Mesenchymal stem cell (in vitro differentiated cells and primary cell): ENCODE data around the gene DDA1.
"Not testable (repeated sequence)": the region's sequence is repeated elsewhere in the genome, so short reads cannot be mapped to it uniquely, and the experiment has no call there.

Experiments used
- DNase-seq: peaks from one replicate; pipeline ENCODE4 v3.0.0-alpha.2; 2013
- H2AFZ ChIP-seq: one replicate; pipeline ENCODE4 v1.6.1; 2013; ENCODE audit warnings: low read depth, mild to moderate bottlenecking, control low read depth, inconsistent platforms, low read length, moderate library complexity
- H2AK5ac ChIP-seq: 2 replicates; pipeline ENCODE4 v1.6.1; 2013; ENCODE audit warnings: low read length, moderate library complexity, mild to moderate bottlenecking, inconsistent platforms; ENCODE audit not compliant: severe bottlenecking
- H2BK120ac ChIP-seq: one replicate; pipeline ENCODE4 v1.6.1; 2013; ENCODE audit warnings: low read depth, mild to moderate bottlenecking, inconsistent platforms, low read length, moderate library complexity
- H2BK12ac ChIP-seq, 2 experiments: one replicate each; pipeline ENCODE4 v1.6.1; 2013; ENCODE audit warnings: inconsistent platforms in 2 of 2, low read length in 2 of 2, mild to moderate bottlenecking in 2 of 2, moderate library complexity in 2 of 2, control low read depth in 1 of 2
- H2BK15ac ChIP-seq: one replicate; pipeline ENCODE4 v1.6.1; 2013; ENCODE audit warnings: mild to moderate bottlenecking, low read depth, inconsistent platforms; ENCODE audit not compliant: poor library complexity, severe bottlenecking
- H2BK5ac ChIP-seq: 2 replicates; pipeline ENCODE4 v1.6.1; 2013; ENCODE audit warnings: low read depth, mild to moderate bottlenecking, low read length, control low read depth, inconsistent platforms; ENCODE audit not compliant: poor library complexity, severe bottlenecking
- H3K14ac ChIP-seq, 2 experiments: one replicate each; pipeline ENCODE4 v1.6.1; 2013; ENCODE audit warnings: inconsistent platforms in 2 of 2, low read length in 2 of 2, control low read depth in 1 of 2, mild to moderate bottlenecking in 1 of 2, moderate library complexity in 1 of 2
- H3K18ac ChIP-seq, 2 experiments: one replicate each; pipeline ENCODE4 v1.6.1; 2013; ENCODE audit warnings: inconsistent platforms in 2 of 2, low read length in 2 of 2, control low read depth in 1 of 2, low read depth in 1 of 2, mild to moderate bottlenecking in 1 of 2
- H3K23ac ChIP-seq, 2 experiments: one replicate each; pipeline ENCODE4 v1.6.1; 2013; ENCODE audit warnings: inconsistent platforms in 2 of 2, low read length in 2 of 2, mild to moderate bottlenecking in 2 of 2, moderate library complexity in 2 of 2, control low read depth in 1 of 2
- H3K27ac ChIP-seq: 2 replicates; pipeline ENCODE4 v1.5.1; 2013; ENCODE audit warnings: mild to moderate bottlenecking, moderate library complexity, low read length, control low read depth, inconsistent platforms; ENCODE audit not compliant: poor library complexity, severe bottlenecking
- H3K27me3 ChIP-seq, 2 experiments: 2 replicates each; pipeline versions ENCODE4 v1.6.1 to v1.7.0; 2013; ENCODE audit warnings: low read length in 2 of 2, mild to moderate bottlenecking in 2 of 2, moderate library complexity in 2 of 2, control low read depth in 1 of 2, inconsistent platforms in 1 of 2; ENCODE audit not compliant: control insufficient read depth in 1 of 2, insufficient read depth in 1 of 2
- H3K36me3 ChIP-seq, 2 experiments: 2 replicates each; pipeline versions ENCODE4 v1.6.1 to v1.7.0; 2013; ENCODE audit warnings: low read length in 2 of 2, control low read depth in 1 of 2, inconsistent platforms in 1 of 2, low read depth in 1 of 2, mild to moderate bottlenecking in 1 of 2; ENCODE audit not compliant: insufficient read depth in 2 of 2, control insufficient read depth in 1 of 2
- H3K4ac ChIP-seq, 2 experiments: one replicate each; pipeline ENCODE4 v1.6.1; 2013; ENCODE audit warnings: inconsistent platforms in 2 of 2, low read length in 2 of 2, mild to moderate bottlenecking in 2 of 2, moderate library complexity in 2 of 2, control low read depth in 1 of 2, low read depth in 1 of 2
- H3K4me1 ChIP-seq: 2 replicates; pipeline ENCODE4 v1.6.1; 2013; ENCODE audit warnings: low read depth, low read length, control low read depth; ENCODE audit not compliant: control insufficient read depth, insufficient read depth
- H3K4me2 ChIP-seq: 2 replicates; pipeline ENCODE4 v1.6.1; 2013; ENCODE audit warnings: low read length, mild to moderate bottlenecking, inconsistent platforms; ENCODE audit not compliant: poor library complexity, severe bottlenecking
- H3K4me3 ChIP-seq, 2 experiments: 2 replicates each; pipeline versions ENCODE4 v1.5.1 to v1.7.0; 2013; ENCODE audit warnings: low read length in 2 of 2, mild to moderate bottlenecking in 2 of 2, control low read depth in 1 of 2, low read depth in 1 of 2; ENCODE audit not compliant: insufficient read depth in 1 of 2
- H3K79me1 ChIP-seq: replicated peaks from 2 replicates; pipeline ENCODE4 v1.6.1; 2013; ENCODE audit warnings: mild to moderate bottlenecking, control low read depth, low read length, inconsistent platforms; ENCODE audit not compliant: poor library complexity, severe bottlenecking
- H3K9ac ChIP-seq: 2 replicates; pipeline ENCODE4 v1.7.0; 2013; ENCODE audit warnings: mild to moderate bottlenecking, low read length, moderate library complexity
- H3K9me3 ChIP-seq: 2 replicates; pipeline ENCODE4 v1.7.0; 2013; ENCODE audit warnings: mild to moderate bottlenecking, low read length; ENCODE audit not compliant: control insufficient read depth
- H4K8ac ChIP-seq: one replicate; pipeline ENCODE4 v1.6.1; 2013; ENCODE audit warnings: inconsistent platforms, mild to moderate bottlenecking, low read length, moderate library complexity
- H4K91ac ChIP-seq: one replicate; pipeline ENCODE4 v1.6.1; 2013; ENCODE audit warnings: mild to moderate bottlenecking, low read length, inconsistent platforms
- WGBS: methylation state at CpG from one replicate; pipeline ENCODE4 v1.1.7; 2013; ENCODE audit warnings: mixed read lengths; 5-methylcytosine and 5-hydroxymethylcytosine counted together

Gene DDA1

GRCh38 chr19:17292301-17293074, 16.9 kb upstream of the DDA1 start:
- H2AFZ ChIP-seq, result peak overlapping the region; percentile 75
- peak overlapping the region; percentile 79 for H4K8ac ChIP-seq
- peak overlapping the region in 1 of 2 experiments; percentile 68 for H3K14ac ChIP-seq
- peak overlapping the region; percentile 90 for H4K91ac ChIP-seq
- peak overlapping the region; percentile 79 to 98 for H3K4ac ChIP-seq
- no peaks in the 10 kb centered on the region for H3K27me3 ChIP-seq
- no peak overlapping the region for H2AK5ac ChIP-seq
- peak overlapping the region; percentile 64 for H3K9ac ChIP-seq
- peaks cover 0 to 21% of the 10 kb centered on the region in 2 experiments for H3K36me3 ChIP-seq
- H3K4me1 ChIP-seq, result peaks cover 18% of the 10 kb centered on the region
- peak; percentile 94 for DNase-seq
- no peak overlapping the region for H3K23ac ChIP-seq
- peak overlapping the region in 1 of 2 experiments; percentile 65 for H2BK12ac ChIP-seq
- peak overlapping the region; percentile 89 for H3K27ac ChIP-seq
- 3% methylated on average over 42 of the region's 46 CpGs for WGBS
- H3K4me3 ChIP-seq, result peak overlapping the region; percentile 54 to 75
- H2BK5ac ChIP-seq, result peak overlapping the region; percentile 82
- peaks cover 12% of the 10 kb centered on the region for H3K79me1 ChIP-seq
- peak overlapping the region; percentile 86 for H2BK120ac ChIP-seq
- peak overlapping the region; percentile 79 for H3K4me2 ChIP-seq
- H3K18ac ChIP-seq, result peak overlapping the region; percentile 86 to 92
- no peaks in the 10 kb centered on the region for H3K9me3 ChIP-seq
- H2BK15ac ChIP-seq, result peak overlapping the region; percentile 73

DNA sequence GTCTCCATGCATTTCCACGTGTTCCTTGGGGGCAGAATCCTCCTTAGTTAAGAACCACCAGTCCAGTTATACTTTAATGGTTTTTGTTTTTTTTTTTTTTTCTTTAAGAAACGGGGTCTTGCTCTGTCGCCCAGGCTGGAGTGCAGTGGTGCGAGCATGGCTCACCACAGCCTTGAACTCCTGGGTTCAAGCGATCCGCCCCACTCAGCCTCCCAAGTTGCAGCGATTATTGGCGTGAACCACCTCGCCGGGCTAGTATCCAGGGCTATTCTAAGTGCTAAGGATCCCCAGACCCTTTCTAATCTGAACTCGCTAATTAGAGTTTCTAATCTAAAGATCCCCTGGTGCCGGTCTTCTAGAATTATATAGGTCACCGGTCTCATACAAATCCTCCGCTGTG, 15.8 kb upstream of the DDA1 start:
- H3K27ac ChIP-seq, result no peak overlapping the region
- no peak overlapping the region for H2BK12ac ChIP-seq
- H4K8ac ChIP-seq, result no peak overlapping the region
- no peak overlapping the region for H2BK15ac ChIP-seq
- H3K4me1 ChIP-seq, result peaks cover 18% of the 10 kb centered on the region
- H2AK5ac ChIP-seq, result no peak overlapping the region
- WGBS, result 96% methylated on average over 13 of the region's 14 CpGs
- no peak overlapping the region for H3K4ac ChIP-seq
- no peak overlapping the region for H3K4me3 ChIP-seq
- no peak overlapping the region for H2BK120ac ChIP-seq
- no peak for DNase-seq
- peaks cover 16% of the 10 kb centered on the region for H3K79me1 ChIP-seq
- no peak overlapping the region for H2BK5ac ChIP-seq
- H3K4me2 ChIP-seq, result no peak overlapping the region
- H3K36me3 ChIP-seq, result peaks cover 3 to 27% of the 10 kb centered on the region in 2 experiments
- H3K9ac ChIP-seq, result no peak overlapping the region
- no peaks in the 10 kb centered on the region for H3K9me3 ChIP-seq
- no peak overlapping the region for H3K18ac ChIP-seq
- H4K91ac ChIP-seq, result no peak overlapping the region
- no peak overlapping the region for H3K23ac ChIP-seq
- H2AFZ ChIP-seq, result no peak overlapping the region
- H3K14ac ChIP-seq, result no peak overlapping the region
- H3K27me3 ChIP-seq, result no peaks in the 10 kb centered on the region

DNA sequence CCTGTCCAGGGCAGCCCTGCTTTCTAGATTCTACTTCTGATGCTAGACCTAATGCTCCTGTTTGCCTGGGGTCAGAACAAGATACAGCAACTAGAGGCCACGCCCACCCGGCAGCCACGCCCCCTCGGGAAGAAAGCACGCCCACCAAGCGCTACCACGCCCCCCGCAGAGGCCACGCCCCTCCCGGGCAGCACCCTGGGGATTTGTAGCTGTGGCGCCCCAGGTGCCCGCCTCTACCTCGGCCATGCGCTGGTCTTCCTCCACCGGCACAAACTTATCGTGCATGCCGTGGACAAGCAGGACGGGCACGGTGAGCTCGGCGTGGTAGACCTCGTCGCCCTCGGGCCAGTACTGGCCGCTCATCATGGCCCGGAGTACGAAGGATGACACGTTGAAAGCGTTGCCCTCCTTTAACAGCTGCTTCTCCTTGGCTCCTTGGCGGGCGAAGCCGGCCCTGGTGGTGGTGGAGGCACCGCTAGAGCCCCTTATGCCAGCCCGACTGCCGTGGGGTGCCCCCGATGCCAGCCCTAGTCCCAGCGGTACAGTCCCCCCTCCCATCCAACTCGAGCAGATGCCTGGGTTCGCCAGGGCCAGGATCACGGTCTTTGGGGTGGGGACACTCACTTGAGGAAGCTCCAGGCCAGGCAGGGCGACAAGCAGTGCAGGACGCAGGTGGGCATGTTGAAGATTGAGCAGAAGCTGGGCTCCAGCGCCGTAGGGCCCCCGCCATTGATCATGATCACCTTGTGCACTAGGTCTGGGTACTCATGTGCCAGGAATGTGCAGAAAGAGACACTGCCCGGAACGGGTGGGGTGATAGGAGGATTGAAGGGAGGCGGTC, 15.1 kb upstream of the DDA1 start:
- Histone ChIP-seq H3K23ac (no peak overlapping the region), H3K14ac (no peak overlapping the region), H3K4me2 (no peak overlapping the region), H3K4ac (no peak overlapping the region), H3K9me3 (no peaks in the 10 kb centered on the region), H2BK12ac (no peak overlapping the region), H3K27ac (no peak overlapping the region), H3K4me1 (peaks cover 18% of the 10 kb centered on the region), H2AK5ac (no peak overlapping the region), H2BK5ac (no peak overlapping the region), H3K9ac (no peak overlapping the region), H3K4me3 (no peak overlapping the region), H2BK120ac (no peak overlapping the region), H3K79me1 (peaks cover 19% of the 10 kb centered on the region), H4K91ac (no peak overlapping the region), H2AFZ (no peak overlapping the region), H3K36me3 (peaks cover 3 to 33% of the 10 kb centered on the region in 2 experiments), H3K27me3 (no peaks in the 10 kb centered on the region), H2BK15ac (no peak overlapping the region), H3K18ac (no peak overlapping the region), H4K8ac (no peak overlapping the region)
- 86% methylated on average over 47 of the region's 48 CpGs for WGBS
- no peak for DNase-seq

DNA sequence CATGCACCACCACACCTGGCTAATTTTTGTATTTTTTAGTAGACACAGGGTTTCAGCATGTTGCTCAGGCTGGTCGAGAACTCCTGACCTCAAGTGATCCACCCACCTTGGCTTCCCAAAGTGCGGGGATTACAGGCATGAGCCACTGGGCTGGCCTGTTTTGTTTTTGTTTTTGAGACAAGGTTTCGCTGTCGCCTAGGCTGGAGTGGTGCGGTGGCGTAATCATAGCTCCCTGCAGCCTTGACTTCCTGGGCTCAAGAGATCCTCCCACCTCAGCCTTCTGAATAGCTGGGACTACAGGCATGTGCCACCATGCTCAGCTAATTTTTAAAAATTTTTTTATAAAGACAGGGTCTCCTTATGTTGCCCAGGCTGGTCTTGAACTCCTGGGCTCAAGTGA, 13.8 kb upstream of the DDA1 start:
- not testable (repeated sequence) for H3K23ac ChIP-seq, H3K27me3 ChIP-seq, H2BK12ac ChIP-seq, H2BK120ac ChIP-seq, H4K8ac ChIP-seq, H3K4me3 ChIP-seq, H2AK5ac ChIP-seq, H4K91ac ChIP-seq, H2BK15ac ChIP-seq, DNase-seq, H2AFZ ChIP-seq, H3K9ac ChIP-seq, H3K9me3 ChIP-seq, H2BK5ac ChIP-seq, H3K14ac ChIP-seq, H3K4ac ChIP-seq, H3K4me2 ChIP-seq, H3K18ac ChIP-seq
- Histone ChIP-seq H3K27ac (peak overlapping the region; percentile 60), H3K79me1 (peaks cover 22% of the 10 kb centered on the region), H3K36me3 (peaks cover 3 to 42% of the 10 kb centered on the region in 2 experiments), H3K4me1 (peaks cover 15% of the 10 kb centered on the region)
- WGBS, result 95% methylated on average over 6 of the region's 6 CpGs
